Stimulated activated CD4-positive, alpha-beta T cell treated with anti-CD3 and anti-CD28 coated beads, Interleukin-1b, Interleukin-23, amount 100 ng/mL, for 4 hours (primary cell): Measurements from ENCODE around the gene TMEM26.

Experiments used
- DNase-seq, 2 donors: peaks; one replicate each; pipeline ENCODE4 v3.0.0-alpha.2; 2020; ENCODE audit warnings: low read depth in 2 of 2

Gene TMEM26

GRCh38 chr10:61460835-61461234, 7.7 kb upstream of the TMEM26 start:
- DNase-seq: no peak

GRCh38 chr10:61458031-61458430, 4.8 kb upstream of the TMEM26 start:
- DNase-seq: no peak

- no peak for DNase-seq
Observed at GRCh38 chr10:61456095-61456789, 3.1 kb upstream of the TMEM26 start.

- DNase-seq: no peak
Observed at GRCh38 chr10:61455656-61456055, 2.5 kb upstream of the TMEM26 start.

GRCh38 chr10:61454541-61454940, 1.4 kb upstream of the TMEM26 start:
- no peak for DNase-seq

GRCh38 chr10:61452151-61452651, 980 bp downstream of the TMEM26 start:
- DNase-seq: no peak

GRCh38 chr10:61451357-61451756, 1.8 kb downstream of the TMEM26 start:
- no peak for DNase-seq

GRCh38 chr10:61448841-61449600, 4.2 kb downstream of the TMEM26 start:
- DNase-seq: no peak

- DNase-seq: no peak
Observed at GRCh38 chr10:61448091-61448490, 5.1 kb downstream of the TMEM26 start.

GRCh38 chr10:61439058-61439609, 14.0 kb downstream of the TMEM26 start:
- DNase-seq: no peak

- DNase-seq: no peak
Observed at GRCh38 chr10:61438141-61438988, 14.8 kb downstream of the TMEM26 start.

GRCh38 chr10:61423178-61423577, 30.0 kb downstream of the TMEM26 start:
- no peak for DNase-seq

GRCh38 chr10:61417661-61418060, 35.5 kb downstream of the TMEM26 start:
- no peak for DNase-seq

- DNase-seq: no peak
Observed at GRCh38 chr10:61415824-61416223, 37.4 kb downstream of the TMEM26 start.

GRCh38 chr10:61411706-61412105, 41.5 kb downstream of the TMEM26 start:
- DNase-seq: no peak

- no peak for DNase-seq
Observed at GRCh38 chr10:61410353-61411070, 42.7 kb downstream of the TMEM26 start.

- no peak for DNase-seq
Observed at GRCh38 chr10:61409157-61409556, 44.0 kb downstream of the TMEM26 start.

GRCh38 chr10:61408105-61408504, 45.1 kb downstream of the TMEM26 start:
- no peak for DNase-seq

GRCh38 chr10:61406736-61407135, 46.4 kb downstream of the TMEM26 start:
- DNase-seq: no peak

- DNase-seq: no peak
Observed at GRCh38 chr10:61406242-61406641, 46.9 kb downstream of the TMEM26 start.

GRCh38 chr10:61404751-61405150, 48.4 kb downstream of the TMEM26 start:
- DNase-seq: no peak
